Measurements from ENCODE around the gene KRIT1.
A peak's percentile ranks its signal among the peaks of the same experiment; 100 is the strongest.
"Not testable (repeated sequence)": the region's sequence is repeated elsewhere in the genome, so short reads cannot be mapped to it uniquely, and the experiment has no call there.

Gene KRIT1

GRCh38 chr7:92246360-92247101 lies 817 bp upstream of the KRIT1 start:
- no peak for DNase-seq

- peak; percentile 3 for DNase-seq
These were observed 767 bp downstream of the KRIT1 start for GRCh38 chr7:92244808-92245486.

- no peak for DNase-seq
These were observed 2.7 kb downstream of the KRIT1 start for GRCh38 chr7:92242972-92243371.

GRCh38 chr7:92230547-92230946 lies 15.2 kb downstream of the KRIT1 start:
- no peak for DNase-seq

GRCh38 chr7:92228742-92229141 lies 17.0 kb downstream of the KRIT1 start:
- no peak for DNase-seq

GRCh38 chr7:92228100-92228499 lies 17.6 kb downstream of the KRIT1 start:
- no peak for DNase-seq

GRCh38 chr7:92226981-92227380 lies 18.7 kb downstream of the KRIT1 start:
- no peak for DNase-seq

GRCh38 chr7:92221766-92222165 lies 23.9 kb downstream of the KRIT1 start:
- no peak for DNase-seq

GRCh38 chr7:92206672-92207071 lies 39.0 kb downstream of the KRIT1 start:
- DNase-seq = no peak

GRCh38 chr7:92205987-92206386 lies 39.7 kb downstream of the KRIT1 start:
- no peak for DNase-seq

- no peak for DNase-seq
These were observed 44.9 kb downstream of the KRIT1 start for GRCh38 chr7:92200791-92201190.

- no peak for DNase-seq
These were observed 53.4 kb downstream of the KRIT1 start for GRCh38 chr7:92192326-92192725.

GRCh38 chr7:92189246-92189645 lies 56.5 kb downstream of the KRIT1 start:
- not testable (repeated sequence) for DNase-seq

- not testable (repeated sequence) for DNase-seq
These were observed 61.4 kb downstream of the KRIT1 start for GRCh38 chr7:92184294-92184693.

GRCh38 chr7:92178928-92179924 lies 66.5 kb downstream of the KRIT1 start, which contains the start of gene LRRD1:
Gene LRRD1, minus strand, starts transcription at chr7:92179142. Its CDS starts 13,940 bp downstream, at chr7:92165202.
- DNase-seq = peak; percentile 83

GRCh38 chr7:92177362-92177761 lies 68.4 kb downstream of the KRIT1 start:
- DNase-seq = no peak

- not testable (repeated sequence) for DNase-seq
These were observed 76.2 kb downstream of the KRIT1 start for GRCh38 chr7:92169529-92169928.

GRCh38 chr7:92161271-92161670 lies 84.4 kb downstream of the KRIT1 start:
- DNase-seq = no peak

- no peak for DNase-seq
These were observed 86.8 kb downstream of the KRIT1 start for GRCh38 chr7:92158660-92159575.

- no peak for DNase-seq
These were observed 88.7 kb downstream of the KRIT1 start for GRCh38 chr7:92156990-92157389.

GRCh38 chr7:92155108-92155739 lies 90.5 kb downstream of the KRIT1 start:
- no peak for DNase-seq
